GM21447 (cell line): ENCODE measurements around the gene PXDN.
A peak's percentile ranks its signal among the peaks of the same experiment; 100 is the strongest.

Source experiments
- ATAC-seq: cut with Tn5 transposase; IDR thresholded peaks from one replicate; pipeline ENCODE4 v1.9.1; 2021; ENCODE audit not compliant: unreplicated experiment

PXDN gene

DNA sequence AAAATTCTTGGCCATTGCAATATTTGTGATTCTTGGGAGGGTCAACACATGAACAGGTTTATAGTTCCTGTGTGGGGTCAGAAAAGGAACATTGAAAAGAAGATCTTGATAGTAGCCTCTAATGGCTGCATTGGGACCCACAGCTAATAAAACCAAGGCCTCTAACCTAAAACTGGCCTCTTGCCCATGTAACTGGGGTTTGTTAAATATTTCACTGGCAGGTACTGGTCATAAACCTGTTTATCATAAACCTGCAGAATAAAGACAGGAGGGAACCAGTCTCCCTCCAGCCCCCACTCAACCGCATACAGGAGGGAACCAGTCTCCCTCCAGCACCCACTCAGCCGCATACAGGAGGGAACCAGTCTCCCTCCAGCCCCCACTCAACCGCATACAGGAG is 125.3 kb downstream of the PXDN start:
- ATAC-seq: no peak

DNA sequence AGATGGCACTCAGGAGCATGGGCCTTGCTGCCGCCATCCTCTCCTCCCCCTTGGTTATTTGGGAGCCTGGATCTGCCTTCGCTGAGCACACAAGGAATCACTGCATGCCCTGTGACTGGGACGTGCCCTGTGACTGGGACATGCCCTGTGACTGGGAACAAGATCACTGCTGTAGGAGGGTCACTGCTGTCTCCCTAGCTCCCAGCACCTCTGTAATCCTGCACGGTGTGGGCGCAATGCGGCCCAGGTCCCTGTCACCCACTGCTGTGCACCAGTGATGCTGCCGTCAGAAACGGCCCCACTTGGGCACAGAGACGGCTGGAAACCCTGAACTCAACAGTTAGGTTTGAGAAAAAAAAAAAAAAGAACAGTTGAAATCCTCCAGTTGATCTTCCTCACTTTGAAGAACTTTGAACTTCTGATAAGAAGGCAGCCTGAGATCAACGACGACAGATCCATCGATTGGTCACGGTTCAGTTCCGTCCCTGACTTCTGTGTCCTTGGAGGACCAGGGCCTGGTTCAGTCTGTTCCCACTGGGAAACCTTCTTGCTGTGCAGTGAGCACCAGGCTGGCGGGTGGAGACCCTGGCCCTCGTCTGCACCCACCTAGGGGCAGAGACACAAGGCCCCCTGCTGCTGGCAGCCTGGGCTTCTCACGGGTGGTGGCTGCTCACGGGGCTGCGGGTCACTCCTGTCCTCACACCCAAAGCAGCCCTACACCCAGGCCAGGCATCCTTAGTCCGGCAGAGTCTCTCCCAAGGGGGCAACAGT is 125.9 kb downstream of the PXDN start:
- no peak for ATAC-seq

DNA sequence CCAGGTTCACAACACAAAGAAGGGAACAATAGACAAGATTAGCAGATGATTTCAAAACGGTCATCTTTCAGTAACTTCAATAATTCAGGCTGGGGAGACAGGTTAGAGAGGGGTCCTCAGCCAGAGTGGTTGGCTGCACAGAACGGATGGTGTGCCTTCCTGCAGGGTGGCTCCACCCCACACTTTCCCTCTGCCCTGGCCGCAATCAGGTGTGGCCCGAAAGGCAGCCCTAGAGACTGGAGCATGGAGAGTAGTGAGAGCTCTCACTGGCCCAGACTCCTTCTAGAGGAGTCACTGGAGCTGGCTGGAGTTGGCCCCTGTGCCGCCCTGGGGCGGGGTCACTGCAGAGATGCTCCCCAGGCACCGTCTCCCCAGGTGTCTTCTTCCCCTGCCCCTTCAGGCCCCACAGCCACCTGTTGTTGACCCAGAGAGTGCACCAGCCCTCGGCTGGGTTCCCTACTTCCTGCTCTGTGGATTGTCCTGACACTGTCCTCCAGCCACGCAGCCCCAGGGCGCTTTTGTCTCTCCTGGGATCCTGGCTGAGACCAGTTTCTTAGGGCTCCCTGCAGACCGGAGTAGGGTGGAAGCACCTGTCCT is 126.8 kb downstream of the PXDN start:
- ATAC-seq: no peak

DNA sequence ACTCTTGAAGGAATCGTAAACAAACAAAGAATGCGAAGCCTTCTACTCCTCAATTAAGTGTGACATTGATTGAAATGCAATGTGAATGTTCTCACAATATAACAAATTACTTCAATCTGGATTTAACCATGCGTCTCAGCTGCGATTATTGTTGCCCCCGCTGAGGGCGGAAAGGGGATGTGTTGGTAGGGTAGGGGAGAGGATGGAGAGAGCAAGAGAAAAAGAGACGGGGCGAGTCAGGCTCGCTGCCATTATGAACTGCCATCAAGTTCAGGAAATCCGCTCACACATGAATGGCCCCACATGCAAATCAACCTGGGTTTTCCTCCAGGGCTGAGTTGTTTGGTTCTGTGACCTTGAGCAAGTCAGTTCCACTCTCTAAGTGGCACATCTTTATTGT is 129.8 kb downstream of the PXDN start:
- ATAC-seq: peak; percentile 81

DNA sequence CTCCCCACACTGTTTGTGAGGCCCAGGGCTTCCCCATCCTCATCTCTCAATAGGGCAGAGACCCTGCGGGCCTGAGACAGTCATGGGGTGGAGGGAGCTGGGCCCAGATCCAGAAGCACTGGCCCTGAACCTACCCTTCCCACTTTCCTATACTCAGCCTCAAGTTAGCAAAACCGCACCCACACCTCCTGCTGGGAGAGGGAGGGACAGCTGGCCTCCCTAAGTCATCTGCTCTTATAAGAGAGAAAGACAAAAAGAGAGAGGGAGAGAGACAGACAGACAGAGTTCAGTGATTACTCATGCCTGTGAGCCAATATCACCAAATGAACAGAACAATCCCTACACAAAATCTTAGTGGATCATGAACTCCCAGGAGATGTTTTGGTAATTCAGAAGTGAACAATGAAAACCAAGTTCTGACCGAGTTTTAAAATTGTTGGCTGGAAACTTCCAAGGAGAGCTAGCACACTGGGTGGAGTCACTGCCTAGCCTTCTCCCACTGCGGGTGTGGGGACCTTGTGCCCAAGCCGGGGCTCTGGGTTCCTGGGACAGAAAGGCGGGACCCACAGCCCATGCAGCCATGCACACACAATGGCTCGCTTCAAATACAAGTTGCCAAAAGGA is 130.5 kb downstream of the PXDN start:
- no peak for ATAC-seq

DNA sequence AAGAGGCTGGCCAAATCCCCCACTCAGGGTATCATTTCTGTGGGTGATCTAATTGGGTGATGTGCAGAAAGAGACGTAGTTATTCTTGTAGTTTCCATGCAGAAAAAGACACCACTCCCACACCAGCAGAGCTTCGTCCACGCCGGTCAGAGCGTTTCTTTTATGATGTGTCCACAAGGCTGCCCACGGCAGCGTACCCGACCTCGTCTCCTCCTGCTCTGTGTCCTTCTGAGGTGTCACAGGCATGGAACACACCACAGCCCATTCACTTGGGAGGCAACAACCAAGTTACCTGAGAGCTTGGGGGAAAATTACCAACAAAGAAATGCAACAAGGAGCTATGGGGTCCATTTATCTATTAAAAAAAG is 131.3 kb downstream of the PXDN start:
- no peak for ATAC-seq

DNA sequence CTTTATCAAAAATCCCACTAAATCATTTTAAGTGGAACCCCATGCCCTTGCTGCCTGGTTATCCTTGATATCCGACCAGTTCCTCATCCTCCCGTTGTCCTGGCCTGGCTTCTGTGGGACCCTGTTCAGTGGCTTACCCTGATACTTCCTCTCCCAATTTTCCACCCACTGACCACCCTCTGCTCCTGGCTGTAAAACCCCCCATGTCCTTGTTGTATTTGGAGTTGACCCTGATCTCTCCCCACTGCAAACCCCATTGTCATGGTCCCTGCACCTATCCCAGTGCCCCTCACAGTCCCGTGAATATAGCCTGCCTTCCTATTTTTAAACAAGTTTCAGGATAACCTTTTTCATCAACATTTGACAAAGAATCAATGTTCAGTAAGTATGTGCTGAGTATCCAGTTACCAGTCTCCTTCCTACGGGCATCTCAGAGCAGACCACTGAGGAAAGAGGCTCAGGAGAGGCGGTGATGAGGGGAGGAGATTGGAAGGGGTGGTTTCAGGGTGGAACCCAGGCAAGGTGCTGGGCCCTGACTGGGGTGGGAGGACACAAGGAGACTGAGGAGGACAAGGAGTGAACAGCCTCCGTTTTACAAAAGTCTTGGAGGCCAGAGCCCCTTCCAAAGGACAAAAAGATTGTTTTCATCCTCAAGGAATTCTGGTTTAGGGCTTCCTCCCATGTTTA is 131.8 kb downstream of the PXDN start:
- no peak for ATAC-seq

DNA sequence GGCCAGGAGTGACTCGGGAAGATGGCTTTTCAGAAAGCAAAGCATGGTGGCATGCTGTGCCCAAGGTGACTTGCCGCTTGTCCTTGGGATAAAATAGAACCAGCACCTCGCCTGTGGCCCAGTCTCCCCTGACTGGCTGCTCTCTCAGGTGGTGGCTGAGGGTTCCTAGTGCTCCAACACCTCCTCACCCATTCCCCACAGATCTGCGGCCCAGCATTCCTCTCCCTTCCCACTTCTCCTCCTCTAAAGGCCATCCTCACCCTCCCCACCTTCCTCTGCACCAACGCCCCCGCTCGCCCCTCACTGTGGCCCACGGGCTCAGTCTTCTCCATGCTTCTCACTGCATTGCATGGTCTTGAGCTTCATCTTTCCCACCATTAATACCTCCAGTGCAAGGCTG is 132.4 kb downstream of the PXDN start:
- ATAC-seq: no peak

DNA sequence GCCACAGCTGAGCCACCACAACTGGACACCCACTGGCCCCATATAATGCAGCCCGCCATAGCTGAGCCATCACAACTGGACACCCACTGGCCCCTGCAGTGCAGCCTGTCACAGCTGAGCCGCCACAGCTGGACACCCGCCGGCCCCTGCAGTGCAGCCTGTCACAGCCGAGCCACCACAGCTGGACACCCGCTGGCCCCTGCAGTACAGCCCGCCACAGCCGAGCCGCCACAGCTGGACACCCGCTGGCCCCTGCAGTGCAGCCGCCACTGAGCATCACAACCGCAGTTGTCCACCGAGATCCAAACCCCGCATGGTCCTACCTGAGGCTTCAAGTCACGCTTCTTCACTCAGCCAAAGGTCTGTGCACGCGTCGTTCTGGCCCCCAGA is 134.2 kb downstream of the PXDN start:
- no peak for ATAC-seq

DNA sequence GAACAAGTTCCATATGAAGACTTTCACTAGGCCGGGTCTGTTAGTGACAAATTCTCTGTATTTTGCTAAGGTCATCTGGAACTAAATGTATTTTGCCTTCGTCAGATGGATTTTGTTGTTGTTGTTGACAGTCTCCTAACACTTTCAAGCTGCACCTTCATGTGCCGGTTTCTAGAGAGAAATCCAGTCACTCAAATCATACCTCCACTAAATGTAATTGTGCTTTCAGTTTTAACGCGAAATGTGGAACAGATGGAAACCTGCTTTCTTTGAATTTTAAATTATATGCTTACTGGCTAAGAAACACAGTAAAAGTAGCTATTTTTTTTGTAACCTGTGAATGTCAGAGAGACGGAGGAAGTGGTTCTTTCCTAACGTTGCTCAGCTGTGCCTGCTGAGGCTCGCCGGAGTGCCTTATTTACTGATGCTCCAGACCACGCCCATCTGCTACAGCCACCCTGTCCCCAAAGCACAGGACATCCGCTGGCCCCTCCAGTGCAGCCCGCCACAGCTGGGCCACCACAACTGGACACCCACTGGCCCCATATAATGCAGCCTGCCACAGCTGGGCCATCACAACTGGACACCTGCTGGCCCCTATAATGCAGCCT is 134.7 kb downstream of the PXDN start:
- ATAC-seq: no peak

DNA sequence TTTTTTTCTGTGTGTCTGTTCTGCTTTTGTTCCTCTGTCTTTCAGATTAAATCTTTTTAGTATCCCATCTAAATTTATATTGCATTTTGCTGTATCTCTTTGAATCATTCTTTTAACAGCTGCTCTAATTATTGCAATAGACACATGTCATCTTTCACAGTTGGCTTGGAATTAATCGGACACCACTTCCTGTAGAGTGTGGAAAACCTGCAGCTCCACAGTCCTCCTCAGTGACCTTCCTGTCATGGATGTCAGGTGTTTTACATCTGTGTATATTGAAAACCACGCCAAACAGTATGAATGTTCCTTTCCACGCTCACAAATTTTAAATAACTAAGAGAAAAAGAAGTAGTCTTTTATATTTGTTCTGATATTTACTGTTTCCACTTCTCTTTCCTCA is 135.3 kb downstream of the PXDN start:
- ATAC-seq: no peak

DNA sequence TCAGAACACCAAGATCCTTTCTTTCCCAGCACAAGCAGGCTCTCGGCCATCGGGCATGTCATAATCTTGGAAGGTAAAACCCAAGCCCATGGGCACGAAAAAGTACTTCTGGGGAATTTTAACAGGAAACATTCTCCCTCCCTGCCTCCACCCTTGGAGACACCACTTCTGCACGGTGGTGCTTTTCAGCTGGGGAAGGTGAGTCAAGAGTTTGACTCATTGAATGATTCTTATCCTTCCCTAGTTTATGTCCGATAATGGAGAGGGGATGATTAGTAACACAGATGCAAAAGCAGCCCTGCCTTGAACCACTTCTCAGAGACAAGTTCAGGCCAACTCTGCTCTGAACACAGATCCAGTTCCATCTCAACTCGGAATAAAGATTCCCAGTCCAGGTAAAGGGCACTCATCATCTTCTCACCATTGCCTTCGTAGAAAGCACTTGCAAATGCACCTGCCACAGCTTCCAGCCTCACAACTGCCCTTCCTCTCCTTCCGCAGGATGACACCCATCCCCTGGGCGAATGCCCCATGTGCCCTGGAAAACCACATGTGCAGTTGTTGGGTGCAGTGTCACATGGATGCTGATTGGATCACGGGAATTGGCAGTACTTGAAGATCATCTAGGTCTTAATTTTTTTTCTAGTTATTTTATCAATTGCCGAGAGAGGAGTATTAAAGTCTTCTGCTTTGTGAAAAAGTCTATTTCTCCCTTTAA is 136.2 kb downstream of the PXDN start:
- no peak for ATAC-seq

DNA sequence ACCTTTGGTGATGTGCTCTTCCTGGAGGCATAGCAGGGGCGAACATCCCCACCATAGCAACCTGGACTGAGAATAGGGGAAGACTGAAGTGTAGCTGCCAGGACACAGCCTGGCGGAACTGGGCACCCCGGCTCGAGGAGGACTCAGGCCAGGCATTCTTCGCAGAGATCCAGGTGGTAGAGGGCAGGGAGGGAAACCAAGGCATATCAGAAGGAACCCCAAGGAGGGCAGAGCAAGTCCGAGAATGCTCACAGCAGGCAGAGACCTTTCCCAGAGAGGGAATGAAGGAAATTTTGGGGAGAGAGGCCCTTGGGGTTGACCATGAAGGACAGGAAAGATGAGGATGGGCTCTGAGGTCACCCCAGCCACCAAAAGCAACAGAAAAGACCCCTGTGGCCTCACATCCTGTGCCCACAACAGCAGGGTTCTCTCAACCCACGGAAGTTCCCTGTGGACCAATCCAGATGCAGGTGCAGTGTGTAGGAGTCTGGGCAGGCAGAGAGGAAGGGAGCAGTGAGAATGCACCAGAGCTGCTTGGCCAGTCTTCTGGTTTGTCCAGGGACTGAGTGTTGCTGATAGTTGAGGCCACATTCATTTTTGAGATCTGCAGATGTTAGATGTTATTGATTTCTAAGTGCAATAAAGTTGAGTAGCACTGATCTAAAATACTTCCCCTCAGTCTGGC is 136.9 kb downstream of the PXDN start:
- no peak for ATAC-seq

DNA sequence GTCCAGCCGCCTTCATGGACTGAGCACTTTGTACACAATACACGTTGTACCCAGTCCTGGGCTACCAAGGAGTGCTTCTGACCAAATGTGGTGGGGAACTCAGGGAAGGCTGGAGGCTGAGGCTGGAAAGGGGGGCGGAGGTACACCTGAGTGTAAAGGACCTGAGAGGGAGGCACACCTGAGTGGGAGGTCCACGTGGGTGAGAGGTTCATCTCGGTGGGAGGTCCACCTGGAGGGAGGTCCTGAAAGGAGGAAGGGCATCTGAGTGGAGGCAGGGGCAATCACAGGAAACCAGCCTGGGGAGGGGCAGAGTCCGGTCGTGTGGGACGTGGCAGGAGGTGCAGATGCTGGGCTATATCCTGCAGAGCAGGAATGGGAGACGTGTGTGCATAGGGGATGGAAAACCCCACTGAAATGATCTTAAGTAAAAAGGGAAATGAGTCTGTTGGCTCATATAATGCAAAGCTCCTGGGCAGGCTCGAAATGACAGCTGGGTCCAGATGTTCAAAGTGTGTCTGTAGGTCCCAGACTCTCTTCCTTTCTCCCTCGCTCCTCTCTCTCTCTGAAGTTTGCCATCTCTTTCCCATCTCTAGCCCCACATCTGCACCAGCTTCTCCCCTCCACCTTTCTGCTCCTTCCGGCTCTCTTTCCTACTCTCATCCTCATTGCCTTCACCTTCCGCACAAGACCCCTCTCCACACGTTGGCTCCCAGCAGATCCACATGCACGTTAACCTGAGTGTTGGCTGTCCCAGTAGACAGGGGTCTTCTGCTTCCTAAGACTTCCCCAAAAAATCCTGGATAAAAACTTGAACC is 137.7 kb downstream of the PXDN start:
- no peak for ATAC-seq

DNA sequence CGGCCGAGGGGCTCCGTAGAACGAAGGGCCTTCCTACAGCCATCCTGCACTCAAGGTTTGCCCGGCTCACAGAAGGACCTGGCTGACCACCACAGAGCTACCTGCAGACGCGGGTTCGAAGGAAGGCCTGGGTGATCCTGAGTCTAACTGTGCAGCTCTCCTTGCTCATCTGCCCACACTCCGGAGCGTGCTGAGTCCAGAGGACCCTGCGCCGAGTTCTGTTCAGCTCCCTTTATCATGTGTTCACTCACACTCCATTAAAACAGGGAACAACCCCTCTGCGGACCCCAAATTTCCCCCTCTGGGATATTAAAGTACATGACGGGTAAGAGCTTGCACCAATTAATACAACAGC is 138.3 kb downstream of the PXDN start:
- no peak for ATAC-seq

DNA sequence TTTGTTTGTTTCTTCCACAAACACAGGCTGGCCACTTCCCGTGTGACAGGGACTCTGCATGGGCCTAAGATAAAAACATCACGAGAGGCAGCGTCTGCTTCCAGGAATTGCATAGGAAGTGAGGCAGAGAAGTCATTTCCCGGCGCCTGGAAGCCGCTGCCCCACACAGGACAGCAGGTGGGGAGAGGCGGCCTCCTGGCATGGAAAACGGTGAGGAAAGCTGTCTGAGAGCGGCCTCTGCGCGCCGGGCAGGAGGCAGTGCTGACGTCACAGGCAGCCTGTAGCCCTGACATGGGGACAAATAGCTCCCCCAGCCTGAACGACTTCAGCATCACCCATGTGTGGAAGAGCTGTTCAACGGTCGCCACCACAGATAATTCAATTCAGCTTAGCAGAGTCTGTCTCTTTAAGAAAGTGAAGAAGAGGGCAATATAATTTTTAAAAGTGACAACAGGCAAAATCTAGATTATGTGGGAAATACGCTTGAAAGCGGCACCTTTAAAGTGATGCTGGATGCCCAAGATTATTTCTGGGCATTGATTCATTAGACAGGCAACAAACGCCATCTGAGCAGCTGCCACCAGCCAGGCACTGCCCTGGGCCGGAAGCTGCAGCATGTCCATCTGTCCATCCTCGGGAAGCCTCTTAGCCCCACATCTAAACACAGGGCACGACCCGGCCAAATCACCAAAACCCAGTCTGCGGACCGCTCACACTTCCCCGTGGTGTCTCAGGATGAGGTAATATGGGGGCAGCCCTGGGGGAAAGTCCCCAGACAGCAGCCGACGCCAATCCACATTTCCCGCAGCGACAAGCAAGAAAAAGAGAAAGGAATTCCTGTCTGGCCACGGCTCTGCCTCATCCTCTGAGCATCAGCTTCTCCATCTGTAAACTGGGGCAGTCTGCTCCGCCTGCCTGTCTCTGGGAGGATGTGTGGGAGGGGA is 138.9 kb downstream of the PXDN start:
- ATAC-seq: peak; percentile 58

DNA sequence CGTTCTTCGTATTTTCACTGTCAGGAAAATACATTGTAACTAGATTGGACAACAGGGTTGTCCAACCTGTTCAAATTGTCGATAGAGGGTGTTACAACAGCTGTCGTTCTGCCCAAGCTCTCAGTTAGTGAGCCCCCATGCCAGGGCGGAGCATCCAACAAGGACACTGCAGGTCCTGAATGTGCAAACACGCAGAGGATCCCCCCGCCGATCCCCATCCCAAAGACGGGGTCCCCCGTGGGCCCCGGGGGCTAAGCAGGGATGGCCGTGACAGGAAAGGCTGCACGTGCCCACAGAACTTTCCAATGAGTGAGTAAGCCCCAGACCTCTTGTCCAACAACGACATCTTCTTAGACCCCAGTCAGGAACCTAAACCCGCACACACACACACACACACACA is 140.8 kb downstream of the PXDN start:
- ATAC-seq: no peak

DNA sequence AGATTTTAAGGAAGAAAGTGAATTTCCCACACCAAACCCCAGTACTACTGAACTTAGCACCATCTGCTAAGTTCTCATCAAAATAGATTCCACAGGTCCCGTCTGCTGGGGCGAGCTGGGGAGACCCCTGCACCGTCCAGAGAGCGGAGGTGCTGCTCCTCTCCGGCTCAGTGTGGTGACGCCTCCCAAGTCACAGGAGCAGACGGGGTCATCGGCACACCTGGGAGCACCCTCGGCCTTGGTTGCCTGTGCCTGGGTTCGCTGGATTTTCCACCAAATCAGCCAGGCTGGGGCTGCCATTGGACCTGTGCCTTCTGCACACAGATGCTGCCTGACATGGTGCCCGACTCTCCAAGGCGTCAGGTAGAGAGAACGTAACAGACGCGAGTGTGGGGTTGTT is 141.3 kb downstream of the PXDN start:
- ATAC-seq: no peak
